Lower lobe of right lung (tissue), 2 donors: ENCODE data around the gene KLHDC4. TPM values are rescaled to one million over a fixed set of nuclear protein-coding genes. Genes with fewer than 3 reads are reported as not detected.

ENCODE experiments used
- ATAC-seq, 2 donors: fragments of 200-7000 bp; cut with Tn5 transposase; one replicate each; pipeline ENCODE4 v1.9.1; 2020 to 2022; ENCODE audit warnings: mild to moderate bottlenecking in 2 of 2, moderate library complexity in 2 of 2
- DNase-seq: peaks from one replicate; pipeline ENCODE4 v3.0.0-alpha.2; 2020
- H3K27ac ChIP-seq: fragments of 200-600 bp; one replicate; pipeline ENCODE4 v1.8.0; 2022
- H3K27me3 ChIP-seq: fragments of 200-600 bp; one replicate; pipeline ENCODE4 v1.8.0; 2022; ENCODE audit warnings: low read depth
- H3K36me3 ChIP-seq: fragments of 200-600 bp; one replicate; pipeline ENCODE4 v1.8.0; 2022; ENCODE audit warnings: mild to moderate bottlenecking
- H3K4me1 ChIP-seq: fragments of 200-600 bp; one replicate; pipeline ENCODE4 v1.8.0; 2022
- H3K4me3 ChIP-seq: fragments of 200-600 bp; one replicate; pipeline ENCODE4 v1.8.0; 2022; ENCODE audit warnings: mild to moderate bottlenecking
- H3K9me3 ChIP-seq: fragments of 200-600 bp; one replicate; pipeline ENCODE4 v1.8.0; 2022
- intact Hi-C: fragments of 100-400 bp; cut with DNase I; formaldehyde crosslinking; loops from one replicate; pipeline ENCODE4 v1.11.0; 2022
- total RNA-seq: library from RNA; stranded (reverse); fragmentation: NEBNext Ultra II Directional; extraction: Animal tissue kit (Norgen Biotek cat#: 25700); gene quantifications from one replicate; pipeline ENCODE4 v1.2.1, GENCODE V29; 2021
- TF ChIP-seq, protein P1 (sequence below): fragments of 200-600 bp; IDR thresholded peaks from one replicate; pipeline ENCODE4 v1.8.0; 2022; ENCODE audit warnings: antibody characterized with exemption, mild to moderate bottlenecking
- donor health status: DM: no; HTN: yes; CAD: no; lungs with severe emphysema.

Gene KLHDC4
- total RNA-seq, 1 donor from 2014 or later, result 33.9 TPM

DNA sequence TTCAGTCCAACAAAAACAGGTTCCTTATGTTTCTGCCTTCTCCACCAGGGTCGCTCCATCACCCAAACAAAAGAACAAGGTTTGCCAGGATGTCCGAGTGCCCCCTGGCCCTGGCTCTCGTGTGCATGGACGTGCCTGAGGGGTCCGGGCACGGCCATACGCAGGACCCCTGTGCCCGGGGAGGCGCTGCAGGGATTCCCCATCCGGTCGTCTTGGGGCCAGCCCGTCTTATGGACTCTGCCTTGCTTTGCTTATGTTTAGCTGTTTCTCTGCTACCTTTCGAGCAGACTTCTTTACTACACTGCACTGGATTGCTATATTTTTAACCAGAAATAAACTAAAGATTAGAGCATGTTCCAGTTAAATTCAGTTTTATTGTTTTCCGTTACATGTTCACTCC is 68.0 kb downstream of the KLHDC4 start:
- Histone ChIP-seq H3K27me3 (no peaks in the 10 kb centered on the region), H3K4me3 (no peak overlapping the region), H3K36me3 (peaks cover 18% of the 10 kb centered on the region), H3K4me1 (no peaks in the 10 kb centered on the region), H3K27ac (no peak overlapping the region), H3K9me3 (no peaks in the 10 kb centered on the region)
- no peak for DNase-seq
- intact Hi-C loops, result no loop called here
- no peak for ATAC-seq
- TF ChIP-seq, protein P1, sequence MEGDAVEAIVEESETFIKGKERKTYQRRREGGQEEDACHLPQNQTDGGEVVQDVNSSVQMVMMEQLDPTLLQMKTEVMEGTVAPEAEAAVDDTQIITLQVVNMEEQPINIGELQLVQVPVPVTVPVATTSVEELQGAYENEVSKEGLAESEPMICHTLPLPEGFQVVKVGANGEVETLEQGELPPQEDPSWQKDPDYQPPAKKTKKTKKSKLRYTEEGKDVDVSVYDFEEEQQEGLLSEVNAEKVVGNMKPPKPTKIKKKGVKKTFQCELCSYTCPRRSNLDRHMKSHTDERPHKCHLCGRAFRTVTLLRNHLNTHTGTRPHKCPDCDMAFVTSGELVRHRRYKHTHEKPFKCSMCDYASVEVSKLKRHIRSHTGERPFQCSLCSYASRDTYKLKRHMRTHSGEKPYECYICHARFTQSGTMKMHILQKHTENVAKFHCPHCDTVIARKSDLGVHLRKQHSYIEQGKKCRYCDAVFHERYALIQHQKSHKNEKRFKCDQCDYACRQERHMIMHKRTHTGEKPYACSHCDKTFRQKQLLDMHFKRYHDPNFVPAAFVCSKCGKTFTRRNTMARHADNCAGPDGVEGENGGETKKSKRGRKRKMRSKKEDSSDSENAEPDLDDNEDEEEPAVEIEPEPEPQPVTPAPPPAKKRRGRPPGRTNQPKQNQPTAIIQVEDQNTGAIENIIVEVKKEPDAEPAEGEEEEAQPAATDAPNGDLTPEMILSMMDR, result no peak

DNA sequence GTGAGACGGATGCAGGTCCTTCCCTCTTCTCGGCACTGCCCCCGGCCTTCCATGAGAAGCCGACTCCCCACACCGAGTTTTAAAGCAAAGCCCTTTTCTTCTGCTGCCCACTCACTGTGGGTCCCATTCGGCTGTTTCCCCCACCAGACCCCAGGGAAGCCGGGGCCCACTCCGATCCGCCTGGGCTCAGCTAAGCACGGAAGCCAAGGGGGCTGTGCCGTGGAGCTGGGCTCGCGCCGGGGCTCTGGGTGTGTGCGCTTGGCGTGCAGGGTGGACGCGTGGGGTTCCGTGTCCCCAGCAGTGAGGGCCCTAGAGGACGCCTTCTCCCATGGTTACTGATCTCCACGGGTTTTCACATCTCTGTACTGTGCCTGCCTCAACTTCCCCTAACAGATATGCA is 68.5 kb downstream of the KLHDC4 start:
- Histone ChIP-seq H3K27ac (no peak overlapping the region), H3K36me3 (peaks cover 13% of the 10 kb centered on the region), H3K4me3 (no peak overlapping the region), H3K27me3 (no peaks in the 10 kb centered on the region), H3K4me1 (no peaks in the 10 kb centered on the region), H3K9me3 (no peaks in the 10 kb centered on the region)
- no peak for ATAC-seq
- intact Hi-C loops, result no loop called here
- no peak for DNase-seq
- TF ChIP-seq, protein P1, result no peak

DNA sequence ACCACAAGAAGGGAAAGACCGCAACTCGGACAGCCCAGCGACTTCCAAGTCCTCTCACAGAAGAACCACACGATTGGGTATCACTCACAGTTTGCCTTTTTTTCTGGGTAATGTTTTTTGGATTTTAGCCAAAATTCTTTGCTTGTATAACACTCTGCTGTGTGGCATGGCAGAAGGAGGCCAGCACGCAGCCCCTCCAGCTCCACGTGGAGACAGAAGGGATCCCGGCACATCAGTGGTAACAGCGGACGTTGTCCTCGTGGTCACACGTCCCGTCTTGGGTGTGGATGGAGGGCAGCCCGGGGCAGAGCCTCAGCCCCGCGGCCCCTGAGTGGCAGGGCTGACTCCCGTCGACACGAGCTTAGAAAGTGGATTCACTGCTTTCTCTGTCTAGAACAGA is 69.1 kb downstream of the KLHDC4 start:
- Histone ChIP-seq H3K27me3 (no peaks in the 10 kb centered on the region), H3K36me3 (peaks cover 13% of the 10 kb centered on the region), H3K9me3 (no peaks in the 10 kb centered on the region), H3K4me1 (no peaks in the 10 kb centered on the region), H3K4me3 (no peak overlapping the region), H3K27ac (no peak overlapping the region)
- ATAC-seq, result no peak
- intact Hi-C loops, result no loop called here
- no peak for DNase-seq
- TF ChIP-seq, protein P1, result no peak

DNA sequence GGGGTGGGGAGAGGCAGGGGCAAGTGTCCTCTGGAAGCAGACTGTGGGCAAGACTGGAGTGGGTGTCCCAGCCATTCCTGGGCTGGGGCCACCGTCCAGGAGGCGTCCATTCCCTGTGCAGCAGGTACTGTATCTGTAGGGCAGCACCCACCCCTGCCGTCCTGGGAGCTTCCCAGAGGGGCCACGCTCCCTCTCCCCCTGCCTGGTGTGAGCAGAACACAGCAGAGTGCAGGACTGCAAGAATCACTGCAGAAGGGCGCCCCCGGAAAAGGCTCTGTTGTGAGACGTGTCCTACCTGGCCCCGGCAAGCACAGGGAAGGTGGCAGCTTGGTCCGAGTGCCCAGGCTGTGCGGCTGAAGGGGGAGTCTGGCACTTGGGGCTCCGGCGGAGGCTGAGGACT is 70.3 kb downstream of the KLHDC4 start:
- peaks cover 13% of the 10 kb centered on the region for H3K36me3 ChIP-seq
- intact Hi-C loops, result no loop called here
- TF ChIP-seq, protein P1, result no peak
- H3K27ac ChIP-seq, result no peak overlapping the region
- DNase-seq (no peak), ATAC-seq (no peak)
- no peaks in the 10 kb centered on the region for H3K27me3 ChIP-seq
- H3K9me3 ChIP-seq, result no peaks in the 10 kb centered on the region
- H3K4me3 ChIP-seq, result no peak overlapping the region
- H3K4me1 ChIP-seq, result no peaks in the 10 kb centered on the region

DNA sequence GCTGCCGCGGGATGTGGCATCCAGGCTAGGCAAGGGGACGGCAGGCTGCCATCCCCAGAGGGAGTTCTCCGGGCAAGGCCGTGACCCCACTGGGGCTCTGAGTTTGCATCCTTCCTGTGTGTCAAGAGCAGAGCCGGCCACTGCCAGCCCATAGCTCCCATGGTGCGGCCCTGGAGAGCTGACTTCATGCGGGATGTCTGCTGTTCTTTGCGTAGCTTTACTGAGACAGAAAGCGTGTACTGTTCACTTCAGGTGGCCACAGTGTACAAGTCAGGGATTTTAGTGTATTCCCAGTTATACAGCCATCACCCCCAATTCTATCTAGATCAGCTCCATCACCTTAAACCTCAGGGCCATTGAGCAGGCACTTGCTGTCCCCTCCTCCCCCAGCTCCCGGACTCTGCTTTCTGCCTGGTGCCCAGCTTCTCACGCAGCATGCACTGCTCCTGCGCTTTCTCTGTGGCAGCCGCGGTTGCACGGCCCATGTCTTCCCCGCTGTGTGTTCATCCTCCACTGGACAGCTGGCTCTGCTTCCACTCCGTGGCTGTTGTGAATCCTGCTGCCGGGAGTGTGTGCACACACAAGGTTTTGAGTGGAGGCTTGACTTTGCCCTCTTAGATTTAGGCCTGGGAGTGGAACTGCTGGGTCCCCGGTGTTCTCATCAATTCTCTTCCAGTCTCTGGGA is 71.2 kb downstream of the KLHDC4 start:
- TF ChIP-seq, protein P1, result no peak
- no peak overlapping the region for H3K4me3 ChIP-seq
- DNase-seq (no peak), ATAC-seq (no peak)
- no peaks in the 10 kb centered on the region for H3K4me1 ChIP-seq
- no peak overlapping the region for H3K27ac ChIP-seq
- intact Hi-C loops, result no loop called here
- peaks cover 3% of the 10 kb centered on the region for H3K27me3 ChIP-seq
- H3K9me3 ChIP-seq, result no peaks in the 10 kb centered on the region
- peaks cover 8% of the 10 kb centered on the region for H3K36me3 ChIP-seq
